ENCODE results near the gene FOXO1.

DNA sequence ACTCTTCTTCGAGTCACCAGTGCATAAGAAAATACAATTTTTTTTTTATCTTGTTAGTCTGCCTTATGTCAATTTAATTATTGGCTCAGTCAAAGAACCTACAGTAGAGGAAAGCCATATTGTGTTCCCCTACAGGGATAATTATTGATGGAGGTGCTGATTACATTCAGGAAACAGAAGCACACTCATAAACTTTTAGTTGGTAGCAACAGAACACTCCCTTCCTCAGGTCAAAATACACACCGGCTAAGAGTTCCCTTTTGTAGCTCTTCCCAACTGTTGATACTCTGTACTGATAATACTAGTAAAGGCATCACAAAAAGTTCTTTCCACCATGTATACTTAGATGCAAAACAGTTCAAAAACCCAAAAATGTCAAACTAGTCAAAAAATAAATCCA, 18.4 kb downstream of the FOXO1 start:
- no peak for TF ChIP-seq EZH2 (IDR thresholded peaks at IDR 0.05; ENCODE audit: borderline replicate concordance, low read depth, low read length, severe bottlenecking)
- TF ChIP-seq, protein P1, sequence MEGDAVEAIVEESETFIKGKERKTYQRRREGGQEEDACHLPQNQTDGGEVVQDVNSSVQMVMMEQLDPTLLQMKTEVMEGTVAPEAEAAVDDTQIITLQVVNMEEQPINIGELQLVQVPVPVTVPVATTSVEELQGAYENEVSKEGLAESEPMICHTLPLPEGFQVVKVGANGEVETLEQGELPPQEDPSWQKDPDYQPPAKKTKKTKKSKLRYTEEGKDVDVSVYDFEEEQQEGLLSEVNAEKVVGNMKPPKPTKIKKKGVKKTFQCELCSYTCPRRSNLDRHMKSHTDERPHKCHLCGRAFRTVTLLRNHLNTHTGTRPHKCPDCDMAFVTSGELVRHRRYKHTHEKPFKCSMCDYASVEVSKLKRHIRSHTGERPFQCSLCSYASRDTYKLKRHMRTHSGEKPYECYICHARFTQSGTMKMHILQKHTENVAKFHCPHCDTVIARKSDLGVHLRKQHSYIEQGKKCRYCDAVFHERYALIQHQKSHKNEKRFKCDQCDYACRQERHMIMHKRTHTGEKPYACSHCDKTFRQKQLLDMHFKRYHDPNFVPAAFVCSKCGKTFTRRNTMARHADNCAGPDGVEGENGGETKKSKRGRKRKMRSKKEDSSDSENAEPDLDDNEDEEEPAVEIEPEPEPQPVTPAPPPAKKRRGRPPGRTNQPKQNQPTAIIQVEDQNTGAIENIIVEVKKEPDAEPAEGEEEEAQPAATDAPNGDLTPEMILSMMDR (IDR thresholded peaks at IDR 0.05; ENCODE audit: borderline replicate concordance, extremely low read depth, low read length, poor library complexity, severe bottlenecking), result no peak

All from DND-41 (cell line).